HepG2 (cell line): ENCODE data around the gene SGMS1. TPM values are rescaled to one million over a fixed set of nuclear protein-coding genes. Genes with fewer than 3 reads are reported as not detected.

ENCODE experiments used
- ATAC-seq: fragments of 200-7000 bp; cut with Tn5 transposase; 3 replicates; pipeline ENCODE4 v1.9.1; 2020; ENCODE audit warnings: mild to moderate bottlenecking, moderate library complexity
- BruUV-seq: library from RNA; stranded (reverse); fragments of 400-500 nt; replicated peaks from 2 replicates; lab custom pipeline; 2021; lab: Mats Ljungman, UMichigan
- CTCF ChIA-PET: fragments of 300-600 bp; formaldehyde crosslinking; extraction: SDS; loops from one replicate; lab custom pipeline; 2021; ENCODE audit warnings: low total read pairs, inconsistent platforms, low intra/inter-chr PET ratio; lab: Yijun Ruan, JAX
- POLR2A ChIA-PET: fragments of 350-600 bp; sonication (Branson Sonifier 250); formaldehyde crosslinking; loops from one replicate; lab custom pipeline; 2020; ENCODE audit warnings: antibody characterized with exemption, inconsistent platforms; lab: Yijun Ruan, JAX
- DNase-seq: peaks from one replicate; pipeline ENCODE4 v3.0.0-alpha.2; 2015; ENCODE audit warnings: low spot score
- FAIRE-seq: peaks from 3 replicates; lab custom pipeline; 2011; peaks lifted over from hg19 to GRCh38; lab: Jason Lieb, UNC
- H2AFZ ChIP-seq: one replicate; pipeline ENCODE4 v1.6.1; 2011; ENCODE audit warnings: low read length, inconsistent platforms
- H3K27ac ChIP-seq: fragments of 300-600 bp; 3 replicates; pipeline ENCODE4 v1.8.0; 2011; ENCODE audit warnings: mixed run types, mild to moderate bottlenecking, mixed read lengths, low read length, inconsistent platforms; ENCODE audit not compliant: insufficient read depth; ENCODE audit errors: extremely low read length
- H3K27me3 ChIP-seq, 2 experiments: fragments of 200-600 bp in 1 of 2; 2 replicates in 1 of 2; 3 replicates in 1 of 2; pipeline versions ENCODE4 v1.6.0 to v1.8.0; 2011; ENCODE audit warnings: low read length in 2 of 2, mild to moderate bottlenecking in 2 of 2, moderate library complexity in 2 of 2, inconsistent platforms in 1 of 2; ENCODE audit not compliant: insufficient read depth in 2 of 2, control insufficient read depth in 1 of 2
- H3K36me3 ChIP-seq, 2 experiments: fragments of 200-600 bp in 1 of 2; replicated peaks in 1 of 2; 2 replicates in 1 of 2; 3 replicates in 1 of 2; pipeline versions ENCODE4 v1.5.1 to v1.8.0; 2011; ENCODE audit warnings: low read length in 2 of 2, inconsistent platforms in 1 of 2; ENCODE audit not compliant: insufficient read depth in 2 of 2, control insufficient read depth in 1 of 2
- H3K4me1 ChIP-seq: 2 replicates; pipeline ENCODE4 v1.5.1; 2012; ENCODE audit warnings: low read length, inconsistent platforms; ENCODE audit not compliant: insufficient read depth
- H3K4me2 ChIP-seq: 2 replicates; pipeline ENCODE4 v1.6.0; 2011; ENCODE audit warnings: low read depth, low read length, inconsistent platforms
- H3K4me3 ChIP-seq, 3 experiments: fragments of 200-600 bp in 1 of 3; sonication (generic), shearing (Covaris generic) in 1 of 3; replicated peaks in 1 of 3; 2 replicates each; pipeline ENCODE4 v1.5.1; 2011 to 2016; ENCODE audit warnings: low read length in 3 of 3, inconsistent platforms in 2 of 3, low read depth in 2 of 3, mild to moderate bottlenecking in 2 of 3, control low read depth in 1 of 3, mixed read lengths in 1 of 3; ENCODE audit not compliant: insufficient read depth in 1 of 3
- H3K79me2 ChIP-seq: one replicate; pipeline ENCODE4 v1.6.1; 2011; ENCODE audit warnings: low read length, inconsistent platforms; ENCODE audit not compliant: insufficient read depth
- H3K9ac ChIP-seq: 2 replicates; pipeline ENCODE4 v1.6.0; 2011; ENCODE audit warnings: mild to moderate bottlenecking, low read depth, low read length, inconsistent platforms; ENCODE audit not compliant: insufficient read depth
- H3K9me3 ChIP-seq: 2 replicates; pipeline ENCODE4 v1.5.1; 2012; ENCODE audit warnings: mild to moderate bottlenecking, low read length
- H4K20me1 ChIP-seq: 2 replicates; pipeline ENCODE4 v1.6.0; 2011; ENCODE audit warnings: inconsistent platforms, mild to moderate bottlenecking, low read length, moderate library complexity; ENCODE audit not compliant: insufficient read depth
- CAMTA2 ChIP-seq: sonication (generic); formaldehyde crosslinking; IDR thresholded peaks from 2 replicates; pipeline ENCODE4 v1.4.0; 2020; ENCODE audit warnings: mild to moderate bottlenecking, missing genetic modification reagents, borderline replicate concordance
- CBFB ChIP-seq: sonication (generic); formaldehyde crosslinking; IDR thresholded peaks from 2 replicates; pipeline ENCODE4 v1.4.0; 2020; ENCODE audit warnings: missing genetic modification reagents
- KMT2A ChIP-seq: sonication (generic); formaldehyde crosslinking; IDR thresholded peaks from 2 replicates; pipeline ENCODE4 v1.4.0; 2020; ENCODE audit warnings: missing genetic modification reagents
- PTBP1 ChIP-seq: fragments of 200-400 bp; formaldehyde crosslinking; IDR thresholded peaks from 2 replicates; pipeline ENCODE4 v1.6.1; 2018; ENCODE audit warnings: low read length, low read depth; ENCODE audit not compliant: poor library complexity, severe bottlenecking
- SNAPC2 ChIP-seq: sonication (generic); formaldehyde crosslinking; IDR thresholded peaks from 2 replicates; pipeline ENCODE4 v1.8.1; 2022; ENCODE audit warnings: mild to moderate bottlenecking, missing genetic modification reagents
- ZNF570 ChIP-seq: sonication (generic); formaldehyde crosslinking; IDR thresholded peaks from 2 replicates; pipeline ENCODE4 v1.4.0; 2020; ENCODE audit warnings: mild to moderate bottlenecking, missing genetic modification reagents, borderline replicate concordance
- WGBS: methylation state at CpG from one replicate; pipeline ENCODE4 v1.1.6; 2017; ENCODE audit warnings: low lambda C conversion rate; 5-methylcytosine and 5-hydroxymethylcytosine counted together
- in situ Hi-C: cut with HindIII; loops from 2 replicates; pipeline ENCODE4 v1.10.0; 2017; ENCODE audit warnings: low pct_unique_long_range_greater_than_20kb; ENCODE audit not compliant: extremely low pct_ligation_motif_present
- intact Hi-C: fragments of 100-400 bp; cut with micrococcal nuclease; formaldehyde crosslinking; loops from one replicate; pipeline ENCODE4 v1.10.0; 2022; ENCODE audit not compliant: unreplicated experiment
- polyA plus RNA-seq, 8 experiments: library from polyadenylated mRNA; depleted of rRNA in 3 of 8; stranded (reverse) in 7 of 8; unstranded in 1 of 8; fragments of >200 nt; fragmentation: Illumina TruSeq in 4 of 8; extraction: Trizol in 4 of 8; gene quantifications; 2 replicates each; pipeline versions ENCODE4 v1.2.1 to v1.2.3, GENCODE V29; 2011 to 2016; ENCODE audit warnings: low read depth in 4 of 8, missing spikeins in 1 of 8, mixed read lengths in 1 of 8; ENCODE audit not compliant: insufficient read depth in 1 of 8
- total RNA-seq, 5 experiments: library from RNA; depleted of rRNA; stranded (reverse); fragments of >200 nt; fragmentation: Illumina TruSeq; extraction: Trizol; gene quantifications; 2 replicates each; pipeline ENCODE4 v1.2.3, GENCODE V29; 2016; ENCODE audit warnings: low read depth in 1 of 5
- TF ChIP-seq, protein P1 (sequence below): sonication (generic); formaldehyde crosslinking; IDR thresholded peaks from 2 replicates; pipeline ENCODE4 v1.4.0; 2020; ENCODE audit warnings: missing genetic modification reagents
- TF ChIP-seq, protein P2 (sequence below): sonication (generic); formaldehyde crosslinking; IDR thresholded peaks from 2 replicates; pipeline ENCODE4 v1.4.0; 2020; ENCODE audit warnings: mild to moderate bottlenecking, missing genetic modification reagents
- TF ChIP-seq, protein P3 (sequence below): sonication (generic); formaldehyde crosslinking; IDR thresholded peaks from 2 replicates; pipeline ENCODE4 v1.4.0; 2020; ENCODE audit warnings: missing genetic modification reagents, borderline replicate concordance
- TF ChIP-seq, protein P4 (sequence below), 2 experiments: fragments of 450-650 bp in 1 of 2; sonication (generic) in 1 of 2; formaldehyde crosslinking in 1 of 2; IDR thresholded peaks; 2 replicates each; pipeline versions ENCODE4 v1.6.1 to v1.8.0; 2016 to 2022; ENCODE audit warnings: antibody characterized with exemption in 1 of 2, mild to moderate bottlenecking in 1 of 2, missing genetic modification reagents in 1 of 2

Gene SGMS1
- total and polyA plus RNA-seq, 2 of the 13 experiments (the other 11 are each of a cell fraction or from before 2014, with no cell fraction given): 6.5 to 15.1 TPM

DNA sequence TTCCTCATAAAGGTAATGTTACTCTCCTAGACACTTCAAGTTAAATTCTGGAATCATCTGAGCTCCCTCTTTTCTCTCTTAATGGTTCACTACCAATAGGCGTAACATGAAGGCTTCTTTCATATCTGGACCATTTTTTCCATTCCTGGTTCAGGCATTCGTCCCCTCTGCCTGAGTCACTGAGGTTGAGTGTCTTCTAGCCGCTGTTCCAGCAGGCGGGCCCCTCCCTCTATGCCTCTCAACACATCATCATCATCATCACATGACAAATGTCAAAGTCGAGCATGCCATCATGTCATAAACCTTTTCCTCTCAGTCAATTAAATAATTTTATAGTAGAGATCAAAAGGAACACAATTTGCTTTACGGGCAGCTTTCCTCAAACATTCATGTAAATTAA, 203.6 kb downstream of the SGMS1 start:
- POLR2A ChIA-PET: no interaction called here
- in situ Hi-C loops: no loop called here
- DNase-seq (no peak), ATAC-seq (no peak), FAIRE-seq (no peak)
- H3K9ac ChIP-seq: no peak overlapping the region
- no peaks in the 10 kb centered on the region for H3K9me3 ChIP-seq
- no peak overlapping the region for H3K4me3 ChIP-seq
- peaks cover 3% of the 10 kb centered on the region for H3K79me2 ChIP-seq
- H3K36me3 ChIP-seq: no peaks in the 10 kb centered on the region
- H3K27me3 ChIP-seq: no peaks in the 10 kb centered on the region
- H2AFZ ChIP-seq: no peak overlapping the region
- BruUV-seq: no TSS peak
- peaks cover 41% of the 10 kb centered on the region for H3K4me1 ChIP-seq
- CTCF ChIA-PET: interaction anchor here (2.7 kb wide), 1 partner anchor 52 kb away, joined by 20 read pairs; no protein-coding TSS in a partner anchor
- H3K27ac ChIP-seq: no peak overlapping the region
- WGBS: 93% methylated on average over 6 of the region's 6 CpGs
- H4K20me1 ChIP-seq: no peaks in the 10 kb centered on the region
- no peak overlapping the region for H3K4me2 ChIP-seq
- intact Hi-C loops: no loop called here
- TF ChIP-seq CAMTA2 (CRISPR knock-in tag) (no peak), KMT2A (CRISPR knock-in tag) (no peak), CBFB (CRISPR knock-in tag) (no peak), PTBP1 (no peak), ZNF570 (CRISPR knock-in tag) (no peak), SNAPC2 (CRISPR knock-in tag) (no peak)
- TF ChIP-seq, protein P1, sequence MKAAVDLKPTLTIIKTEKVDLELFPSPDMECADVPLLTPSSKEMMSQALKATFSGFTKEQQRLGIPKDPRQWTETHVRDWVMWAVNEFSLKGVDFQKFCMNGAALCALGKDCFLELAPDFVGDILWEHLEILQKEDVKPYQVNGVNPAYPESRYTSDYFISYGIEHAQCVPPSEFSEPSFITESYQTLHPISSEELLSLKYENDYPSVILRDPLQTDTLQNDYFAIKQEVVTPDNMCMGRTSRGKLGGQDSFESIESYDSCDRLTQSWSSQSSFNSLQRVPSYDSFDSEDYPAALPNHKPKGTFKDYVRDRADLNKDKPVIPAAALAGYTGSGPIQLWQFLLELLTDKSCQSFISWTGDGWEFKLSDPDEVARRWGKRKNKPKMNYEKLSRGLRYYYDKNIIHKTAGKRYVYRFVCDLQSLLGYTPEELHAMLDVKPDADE (CRISPR knock-in tag): no peak
- TF ChIP-seq, protein P2, sequence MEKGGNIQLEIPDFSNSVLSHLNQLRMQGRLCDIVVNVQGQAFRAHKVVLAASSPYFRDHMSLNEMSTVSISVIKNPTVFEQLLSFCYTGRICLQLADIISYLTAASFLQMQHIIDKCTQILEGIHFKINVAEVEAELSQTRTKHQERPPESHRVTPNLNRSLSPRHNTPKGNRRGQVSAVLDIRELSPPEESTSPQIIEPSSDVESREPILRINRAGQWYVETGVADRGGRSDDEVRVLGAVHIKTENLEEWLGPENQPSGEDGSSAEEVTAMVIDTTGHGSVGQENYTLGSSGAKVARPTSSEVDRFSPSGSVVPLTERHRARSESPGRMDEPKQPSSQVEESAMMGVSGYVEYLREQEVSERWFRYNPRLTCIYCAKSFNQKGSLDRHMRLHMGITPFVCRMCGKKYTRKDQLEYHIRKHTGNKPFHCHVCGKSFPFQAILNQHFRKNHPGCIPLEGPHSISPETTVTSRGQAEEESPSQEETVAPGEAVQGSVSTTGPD: no peak
- TF ChIP-seq, protein P3, sequence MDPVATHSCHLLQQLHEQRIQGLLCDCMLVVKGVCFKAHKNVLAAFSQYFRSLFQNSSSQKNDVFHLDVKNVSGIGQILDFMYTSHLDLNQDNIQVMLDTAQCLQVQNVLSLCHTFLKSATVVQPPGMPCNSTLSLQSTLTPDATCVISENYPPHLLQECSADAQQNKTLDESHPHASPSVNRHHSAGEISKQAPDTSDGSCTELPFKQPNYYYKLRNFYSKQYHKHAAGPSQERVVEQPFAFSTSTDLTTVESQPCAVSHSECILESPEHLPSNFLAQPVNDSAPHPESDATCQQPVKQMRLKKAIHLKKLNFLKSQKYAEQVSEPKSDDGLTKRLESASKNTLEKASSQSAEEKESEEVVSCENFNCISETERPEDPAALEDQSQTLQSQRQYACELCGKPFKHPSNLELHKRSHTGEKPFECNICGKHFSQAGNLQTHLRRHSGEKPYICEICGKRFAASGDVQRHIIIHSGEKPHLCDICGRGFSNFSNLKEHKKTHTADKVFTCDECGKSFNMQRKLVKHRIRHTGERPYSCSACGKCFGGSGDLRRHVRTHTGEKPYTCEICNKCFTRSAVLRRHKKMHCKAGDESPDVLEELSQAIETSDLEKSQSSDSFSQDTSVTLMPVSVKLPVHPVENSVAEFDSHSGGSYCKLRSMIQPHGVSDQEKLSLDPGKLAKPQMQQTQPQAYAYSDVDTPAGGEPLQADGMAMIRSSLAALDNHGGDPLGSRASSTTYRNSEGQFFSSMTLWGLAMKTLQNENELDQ (CRISPR knock-in tag): no peak
- TF ChIP-seq, protein P4, sequence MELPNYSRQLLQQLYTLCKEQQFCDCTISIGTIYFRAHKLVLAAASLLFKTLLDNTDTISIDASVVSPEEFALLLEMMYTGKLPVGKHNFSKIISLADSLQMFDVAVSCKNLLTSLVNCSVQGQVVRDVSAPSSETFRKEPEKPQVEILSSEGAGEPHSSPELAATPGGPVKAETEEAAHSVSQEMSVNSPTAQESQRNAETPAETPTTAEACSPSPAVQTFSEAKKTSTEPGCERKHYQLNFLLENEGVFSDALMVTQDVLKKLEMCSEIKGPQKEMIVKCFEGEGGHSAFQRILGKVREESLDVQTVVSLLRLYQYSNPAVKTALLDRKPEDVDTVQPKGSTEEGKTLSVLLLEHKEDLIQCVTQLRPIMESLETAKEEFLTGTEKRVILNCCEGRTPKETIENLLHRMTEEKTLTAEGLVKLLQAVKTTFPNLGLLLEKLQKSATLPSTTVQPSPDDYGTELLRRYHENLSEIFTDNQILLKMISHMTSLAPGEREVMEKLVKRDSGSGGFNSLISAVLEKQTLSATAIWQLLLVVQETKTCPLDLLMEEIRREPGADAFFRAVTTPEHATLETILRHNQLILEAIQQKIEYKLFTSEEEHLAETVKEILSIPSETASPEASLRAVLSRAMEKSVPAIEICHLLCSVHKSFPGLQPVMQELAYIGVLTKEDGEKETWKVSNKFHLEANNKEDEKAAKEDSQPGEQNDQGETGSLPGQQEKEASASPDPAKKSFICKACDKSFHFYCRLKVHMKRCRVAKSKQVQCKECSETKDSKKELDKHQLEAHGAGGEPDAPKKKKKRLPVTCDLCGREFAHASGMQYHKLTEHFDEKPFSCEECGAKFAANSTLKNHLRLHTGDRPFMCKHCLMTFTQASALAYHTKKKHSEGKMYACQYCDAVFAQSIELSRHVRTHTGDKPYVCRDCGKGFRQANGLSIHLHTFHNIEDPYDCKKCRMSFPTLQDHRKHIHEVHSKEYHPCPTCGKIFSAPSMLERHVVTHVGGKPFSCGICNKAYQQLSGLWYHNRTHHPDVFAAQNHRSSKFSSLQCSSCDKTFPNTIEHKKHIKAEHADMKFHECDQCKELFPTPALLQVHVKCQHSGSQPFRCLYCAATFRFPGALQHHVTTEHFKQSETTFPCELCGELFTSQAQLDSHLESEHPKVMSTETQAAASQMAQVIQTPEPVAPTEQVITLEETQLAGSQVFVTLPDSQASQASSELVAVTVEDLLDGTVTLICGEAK (IDR thresholded peaks at IDR 0.05): no peak
- TF ChIP-seq, protein P4 (CRISPR knock-in tag; IDR thresholded peaks at IDR 0.05): no peak
